Liver (tissue), 9 donors: ENCODE results near the gene C13orf42. TPM values are rescaled to one million over a fixed set of nuclear protein-coding genes. Genes with fewer than 3 reads are reported as not detected.

Experiments
- DNase-seq: peaks from one replicate; pipeline ENCODE4 v3.0.0-alpha.2; 2017; ENCODE audit warnings: low spot score
- H3K27ac ChIP-seq, 2 donors: one replicate each; pipeline ENCODE4 v1.7.0; 2013; ENCODE audit warnings: inconsistent platforms in 2 of 2, low read length in 2 of 2, control low read depth in 1 of 2, low read depth in 1 of 2, mild to moderate bottlenecking in 1 of 2
- H3K27me3 ChIP-seq, 4 donors: one replicate each; pipeline versions ENCODE4 v1.6.1 to v1.7.0; 2013; ENCODE audit warnings: low read length in 3 of 4, inconsistent platforms in 1 of 4, mild to moderate bottlenecking in 1 of 4, moderate library complexity in 1 of 4; ENCODE audit not compliant: control insufficient read depth in 4 of 4, insufficient read depth in 4 of 4
- H3K36me3 ChIP-seq, 4 donors: one replicate each; pipeline versions ENCODE4 v1.6.1 to v1.7.0; 2013; ENCODE audit warnings: low read length in 3 of 4, mild to moderate bottlenecking in 3 of 4, low read depth in 1 of 4, moderate library complexity in 1 of 4; ENCODE audit not compliant: control insufficient read depth in 4 of 4, insufficient read depth in 3 of 4
- H3K4me1 ChIP-seq, 4 donors: one replicate each; pipeline versions ENCODE4 v1.6.1 to v1.7.0; 2013; ENCODE audit warnings: low read length in 3 of 4, mild to moderate bottlenecking in 3 of 4, moderate library complexity in 1 of 4; ENCODE audit not compliant: control insufficient read depth in 4 of 4, insufficient read depth in 4 of 4
- H3K4me3 ChIP-seq, 3 donors: one replicate each; pipeline versions ENCODE4 v1.6.1 to v1.7.0; 2013; ENCODE audit warnings: low read length in 3 of 3, control low read depth in 1 of 3, low read depth in 1 of 3, mild to moderate bottlenecking in 1 of 3
- H3K9ac ChIP-seq, 2 donors: one replicate each; pipeline ENCODE4 v1.7.0; 2013; ENCODE audit warnings: low read length in 2 of 2, mild to moderate bottlenecking in 2 of 2, moderate library complexity in 2 of 2, control low read depth in 1 of 2, low read depth in 1 of 2
- H3K9me3 ChIP-seq, 4 donors: one replicate each; pipeline versions ENCODE4 v1.6.1 to v1.7.0; 2013; ENCODE audit warnings: low read length in 3 of 4; ENCODE audit not compliant: control insufficient read depth in 4 of 4
- EGR1 ChIP-seq, 2 donors: IDR thresholded peaks; 2 replicates each; pipeline ENCODE4 v1.6.1; 2016 to 2018; ENCODE audit warnings: antibody characterized with exemption in 2 of 2, low read depth in 2 of 2
- FOXA1 ChIP-seq: IDR thresholded peaks from 2 replicates; pipeline ENCODE4 v1.6.1; 2016; ENCODE audit warnings: antibody characterized with exemption
- FOXA2 ChIP-seq: IDR thresholded peaks from 2 replicates; pipeline ENCODE4 v1.6.1; 2016; ENCODE audit warnings: antibody characterized with exemption
- GABPA ChIP-seq, 2 donors: IDR thresholded peaks in 1 of 2; conservative IDR thresholded peaks in 1 of 2; 2 replicates each; pipeline ENCODE4 v1.6.1; 2016; ENCODE audit warnings: antibody characterized with exemption in 2 of 2, mild to moderate bottlenecking in 1 of 2, moderate library complexity in 1 of 2
- HNF4A ChIP-seq, 2 donors: conservative IDR thresholded peaks; 2 replicates each; pipeline ENCODE4 v1.6.1; 2016; ENCODE audit warnings: antibody characterized with exemption in 2 of 2, mild to moderate bottlenecking in 2 of 2
- HNF4G ChIP-seq: IDR thresholded peaks from 2 replicates; pipeline ENCODE4 v1.6.1; 2016; ENCODE audit warnings: antibody characterized with exemption
- JUND ChIP-seq, 2 donors: IDR thresholded peaks; 2 replicates each; pipeline ENCODE4 v1.6.1; 2016; ENCODE audit warnings: antibody characterized with exemption in 2 of 2
- NR2F2 ChIP-seq: IDR thresholded peaks from 2 replicates; pipeline ENCODE4 v1.6.1; 2016; ENCODE audit warnings: antibody characterized with exemption
- RAD21 ChIP-seq, 2 donors: IDR thresholded peaks; 2 replicates each; pipeline ENCODE4 v1.6.1; 2016; ENCODE audit warnings: antibody characterized with exemption in 2 of 2, mild to moderate bottlenecking in 2 of 2
- RXRA ChIP-seq, 2 donors: IDR thresholded peaks; 2 replicates each; pipeline ENCODE4 v1.6.1; 2017 to 2018; ENCODE audit warnings: antibody characterized with exemption in 2 of 2, mild to moderate bottlenecking in 1 of 2
- SP1 ChIP-seq: IDR thresholded peaks from 2 replicates; pipeline ENCODE4 v1.6.1; 2018; ENCODE audit warnings: antibody characterized with exemption, mild to moderate bottlenecking
- TAF1 ChIP-seq: conservative IDR thresholded peaks from 2 replicates; pipeline ENCODE4 v1.6.1; 2016; ENCODE audit warnings: antibody characterized with exemption, mild to moderate bottlenecking
- YY1 ChIP-seq: IDR thresholded peaks from 2 replicates; pipeline ENCODE4 v1.6.1; 2016; ENCODE audit warnings: antibody characterized with exemption, mild to moderate bottlenecking
- ZBTB33 ChIP-seq: IDR thresholded peaks from 2 replicates; pipeline ENCODE4 v1.6.1; 2016; ENCODE audit warnings: antibody characterized with exemption
- WGBS: extraction: QIAGEN DNeasy Blood & Tissue Kit; methylation state at CpG from one replicate; pipeline ENCODE4 v1.1.7; 2013; 5-methylcytosine and 5-hydroxymethylcytosine counted together
- polyA plus RNA-seq, 2 donors: library from polyadenylated mRNA; stranded (reverse) in 1 of 2; unstranded in 1 of 2; fragments of 200-250 nt in 1 of 2; fragments of >200 nt in 1 of 2; fragmentation: Nextera tagmentation in 1 of 2; extraction: Ambion mirVana in 1 of 2; gene quantifications; one replicate each; pipeline versions ENCODE4 v1.2.1 to v1.2.3, GENCODE V29; 2013 to 2015
- total RNA-seq, 2 donors: library from RNA; depleted of rRNA; stranded (reverse); fragments of >200 nt; gene quantifications; one replicate each; pipeline ENCODE4 v1.2.3, GENCODE V29; 2014
- TF ChIP-seq, protein P1 (sequence below): fragments of 150-350 bp; IDR thresholded peaks from 2 replicates; pipeline ENCODE4 v1.5.1; 2017; ENCODE audit warnings: improper control_type of control experiment, low read depth, low read length; ENCODE audit not compliant: missing input control
- TF ChIP-seq, protein P2 (sequence below): IDR thresholded peaks from 2 replicates; pipeline ENCODE4 v1.6.1; 2016; ENCODE audit warnings: antibody characterized with exemption, mild to moderate bottlenecking
- TF ChIP-seq, protein P3 (sequence below): IDR thresholded peaks from 2 replicates; pipeline ENCODE4 v1.6.1; 2016; ENCODE audit warnings: antibody characterized with exemption
- TF ChIP-seq, protein P4 (sequence below): IDR thresholded peaks from 2 replicates; pipeline ENCODE4 v1.6.1; 2016; ENCODE audit warnings: antibody characterized with exemption
- donor health status: healthy.
- donor health status: healthy.
- donor health status: healthy.
- donor health status: healthy.
- donor health status: healthy.

The C13orf42 gene
- total and polyA plus RNA-seq, 4 donors = 0.08 TPM; not detected in 3

DNA sequence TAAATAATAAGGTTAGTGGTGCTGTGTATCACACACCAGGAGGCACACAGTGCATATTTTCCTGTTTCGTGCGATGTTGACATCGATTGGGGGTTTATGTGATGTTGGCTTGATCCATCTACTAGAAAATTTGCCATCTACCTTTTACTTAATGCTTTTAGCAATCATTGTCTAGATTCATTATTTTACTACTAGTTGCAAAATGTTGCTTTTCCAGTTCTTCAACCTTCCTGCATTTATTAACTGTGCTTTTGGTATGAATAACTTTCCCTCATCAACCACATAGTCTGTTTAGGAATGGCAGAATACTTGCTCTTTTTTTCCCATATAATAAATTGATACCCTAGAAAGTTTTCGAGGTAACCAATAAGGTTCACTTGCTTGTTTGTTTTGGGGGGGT is 17.5 kb downstream of the C13orf42 start:
- TF ChIP-seq YY1 (no peak), JUND (IDR thresholded peaks at IDR 0.05) (no peak), HNF4G (no peak), FOXA2 (no peak), EGR1 (IDR thresholded peaks at IDR 0.05; ENCODE audit: low read depth in 2 of 2) (no peak), HNF4A (conservative IDR thresholded peaks at IDR 0.05) (no peak), FOXA1 (no peak), RAD21 (IDR thresholded peaks at IDR 0.05) (no peak), ZBTB33 (no peak), RXRA (IDR thresholded peaks at IDR 0.05) (no peak), GABPA (IDR thresholded peaks at IDR 0.05 in 1 of 2, conservative IDR thresholded peaks at IDR 0.05 in 1 of 2) (no peak), SP1 (no peak)
- TF ChIP-seq, protein P1, sequence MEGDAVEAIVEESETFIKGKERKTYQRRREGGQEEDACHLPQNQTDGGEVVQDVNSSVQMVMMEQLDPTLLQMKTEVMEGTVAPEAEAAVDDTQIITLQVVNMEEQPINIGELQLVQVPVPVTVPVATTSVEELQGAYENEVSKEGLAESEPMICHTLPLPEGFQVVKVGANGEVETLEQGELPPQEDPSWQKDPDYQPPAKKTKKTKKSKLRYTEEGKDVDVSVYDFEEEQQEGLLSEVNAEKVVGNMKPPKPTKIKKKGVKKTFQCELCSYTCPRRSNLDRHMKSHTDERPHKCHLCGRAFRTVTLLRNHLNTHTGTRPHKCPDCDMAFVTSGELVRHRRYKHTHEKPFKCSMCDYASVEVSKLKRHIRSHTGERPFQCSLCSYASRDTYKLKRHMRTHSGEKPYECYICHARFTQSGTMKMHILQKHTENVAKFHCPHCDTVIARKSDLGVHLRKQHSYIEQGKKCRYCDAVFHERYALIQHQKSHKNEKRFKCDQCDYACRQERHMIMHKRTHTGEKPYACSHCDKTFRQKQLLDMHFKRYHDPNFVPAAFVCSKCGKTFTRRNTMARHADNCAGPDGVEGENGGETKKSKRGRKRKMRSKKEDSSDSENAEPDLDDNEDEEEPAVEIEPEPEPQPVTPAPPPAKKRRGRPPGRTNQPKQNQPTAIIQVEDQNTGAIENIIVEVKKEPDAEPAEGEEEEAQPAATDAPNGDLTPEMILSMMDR = no peak
- TF ChIP-seq, protein P2, sequence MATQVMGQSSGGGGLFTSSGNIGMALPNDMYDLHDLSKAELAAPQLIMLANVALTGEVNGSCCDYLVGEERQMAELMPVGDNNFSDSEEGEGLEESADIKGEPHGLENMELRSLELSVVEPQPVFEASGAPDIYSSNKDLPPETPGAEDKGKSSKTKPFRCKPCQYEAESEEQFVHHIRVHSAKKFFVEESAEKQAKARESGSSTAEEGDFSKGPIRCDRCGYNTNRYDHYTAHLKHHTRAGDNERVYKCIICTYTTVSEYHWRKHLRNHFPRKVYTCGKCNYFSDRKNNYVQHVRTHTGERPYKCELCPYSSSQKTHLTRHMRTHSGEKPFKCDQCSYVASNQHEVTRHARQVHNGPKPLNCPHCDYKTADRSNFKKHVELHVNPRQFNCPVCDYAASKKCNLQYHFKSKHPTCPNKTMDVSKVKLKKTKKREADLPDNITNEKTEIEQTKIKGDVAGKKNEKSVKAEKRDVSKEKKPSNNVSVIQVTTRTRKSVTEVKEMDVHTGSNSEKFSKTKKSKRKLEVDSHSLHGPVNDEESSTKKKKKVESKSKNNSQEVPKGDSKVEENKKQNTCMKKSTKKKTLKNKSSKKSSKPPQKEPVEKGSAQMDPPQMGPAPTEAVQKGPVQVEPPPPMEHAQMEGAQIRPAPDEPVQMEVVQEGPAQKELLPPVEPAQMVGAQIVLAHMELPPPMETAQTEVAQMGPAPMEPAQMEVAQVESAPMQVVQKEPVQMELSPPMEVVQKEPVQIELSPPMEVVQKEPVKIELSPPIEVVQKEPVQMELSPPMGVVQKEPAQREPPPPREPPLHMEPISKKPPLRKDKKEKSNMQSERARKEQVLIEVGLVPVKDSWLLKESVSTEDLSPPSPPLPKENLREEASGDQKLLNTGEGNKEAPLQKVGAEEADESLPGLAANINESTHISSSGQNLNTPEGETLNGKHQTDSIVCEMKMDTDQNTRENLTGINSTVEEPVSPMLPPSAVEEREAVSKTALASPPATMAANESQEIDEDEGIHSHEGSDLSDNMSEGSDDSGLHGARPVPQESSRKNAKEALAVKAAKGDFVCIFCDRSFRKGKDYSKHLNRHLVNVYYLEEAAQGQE = no peak
- TF ChIP-seq, protein P3, sequence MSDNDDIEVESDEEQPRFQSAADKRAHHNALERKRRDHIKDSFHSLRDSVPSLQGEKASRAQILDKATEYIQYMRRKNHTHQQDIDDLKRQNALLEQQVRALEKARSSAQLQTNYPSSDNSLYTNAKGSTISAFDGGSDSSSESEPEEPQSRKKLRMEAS = no peak
- TF ChIP-seq, protein P4, sequence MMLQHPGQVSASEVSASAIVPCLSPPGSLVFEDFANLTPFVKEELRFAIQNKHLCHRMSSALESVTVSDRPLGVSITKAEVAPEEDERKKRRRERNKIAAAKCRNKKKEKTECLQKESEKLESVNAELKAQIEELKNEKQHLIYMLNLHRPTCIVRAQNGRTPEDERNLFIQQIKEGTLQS = no peak
- Histone ChIP-seq H3K27ac (no peak overlapping the region), H3K9ac (no peak overlapping the region), H3K27me3 (no peaks in the 10 kb centered on the region), H3K36me3 (no peaks in the 10 kb centered on the region), H3K4me1 (no peaks in the 10 kb centered on the region), H3K9me3 (no peaks in the 10 kb centered on the region), H3K4me3 (no peak overlapping the region)
- no peak for DNase-seq
- 91% methylated on average over 4 of the region's 4 CpGs for WGBS

GRCh38 chr13:51091839-51092238 is 19.2 kb downstream of the C13orf42 start:
- Histone ChIP-seq H3K27me3 (no peaks in the 10 kb centered on the region), H3K4me3 (no peak overlapping the region), H3K9me3 (no peaks in the 10 kb centered on the region), H3K27ac (no peak overlapping the region), H3K9ac (no peak overlapping the region), H3K4me1 (no peaks in the 10 kb centered on the region), H3K36me3 (no peaks in the 10 kb centered on the region)
- 86% methylated on average over 4 of the region's 4 CpGs for WGBS
- DNase-seq = no peak
- TF ChIP-seq RXRA (IDR thresholded peaks at IDR 0.05) (no peak), HNF4A (conservative IDR thresholded peaks at IDR 0.05) (no peak), FOXA1 (no peak), TAF1 (no peak), JUND (IDR thresholded peaks at IDR 0.05) (no peak), NR2F2 (no peak), HNF4G (no peak)
- TF ChIP-seq, protein P4 = no peak
- TF ChIP-seq, protein P3 = no peak
- TF ChIP-seq, protein P1 = no peak
- TF ChIP-seq, protein P2 = no peak
